Thyroid gland (tissue), 4 donors: ENCODE measurements around the gene CAPN12.
A peak's percentile ranks its signal among the peaks of the same experiment; 100 is the strongest.

Experiments
- CTCF ChIP-seq, 6 experiments: fragments of 200-600 bp in 3 of 6; fragments of 450-650 bp in 3 of 6; sonication (generic) in 3 of 6; IDR thresholded peaks; one replicate each; pipeline ENCODE4 v1.5.1; 2016 to 2019; ENCODE audit warnings: antibody characterized with exemption in 6 of 6, mild to moderate bottlenecking in 2 of 6, inconsistent platforms in 1 of 6, moderate library complexity in 1 of 6
- POLR2A ChIP-seq, 2 donors: fragments of 450-650 bp; IDR thresholded peaks; one replicate each; pipeline ENCODE4 v1.6.1; 2017; ENCODE audit warnings: antibody characterized with exemption in 2 of 2, mild to moderate bottlenecking in 2 of 2, moderate library complexity in 1 of 2

GRCh38 chr19:38731654-38732301 is 12.5 kb downstream of the CAPN12 start:
- peak in 3 of 6 experiments; percentile 15 to 23 (median 16) for TF ChIP-seq CTCF (IDR thresholded peaks at IDR 0.05)
- TF ChIP-seq POLR2A (IDR thresholded peaks at IDR 0.05): no peak
